ENCODE data around the gene C5orf24. TPM values are rescaled to one million over a fixed set of nuclear protein-coding genes. Genes with fewer than 3 reads are reported as not detected.

The C5orf24 gene
- total RNA-seq, 1 donor from 2014 or later, result 53.3 TPM

- peaks cover 11% of the 10 kb centered on the region for H3K9me3 Mint-ChIP-seq
- H3K4me3 Mint-ChIP-seq, result no peak overlapping the region
- H3K4me1 Mint-ChIP-seq, result no peaks in the 10 kb centered on the region
- peaks cover 35% of the 10 kb centered on the region for H3K36me3 Mint-ChIP-seq
- no peak overlapping the region for H2AFZ ChIP-seq (replicated peaks)
- H3K36me3 ChIP-seq, result no peaks in the 10 kb centered on the region
- no peak overlapping the region for H3K27ac ChIP-seq
- no peak overlapping the region for H3K4me3 ChIP-seq
- no peak overlapping the region for H3K4me2 ChIP-seq
- no peaks in the 10 kb centered on the region for H3K27me3 Mint-ChIP-seq (ENCODE audit: insufficient read depth, low read depth)
- TF ChIP-seq CTCF (IDR thresholded peaks at IDR 0.05) (no peak), EZH2 (IDR thresholded peaks at IDR 0.05) (no peak), EZH2phosphoT487 (IDR thresholded peaks at IDR 0.05) (no peak)
- H4K20me1 ChIP-seq (ENCODE audit: low read depth), result peaks cover 3% of the 10 kb centered on the region
- no peaks in the 10 kb centered on the region for H3K9me3 ChIP-seq (ENCODE audit: low read depth)
- H3F3A ChIP-seq (ENCODE audit: low read depth), result no peaks in the 10 kb centered on the region
- no peak overlapping the region for H3K9ac ChIP-seq
- H3K4me1 ChIP-seq, result no peaks in the 10 kb centered on the region
- H3K27ac Mint-ChIP-seq, result peak overlapping the region; percentile 4
- no peak for DNase-seq (ENCODE audit: low spot score)
- H3K79me2 ChIP-seq (ENCODE audit: low read depth), result peaks cover 4% of the 10 kb centered on the region
- H3K27me3 ChIP-seq, result no peaks in the 10 kb centered on the region
Measured at GRCh38 chr5:134887593-134888159, 41.9 kb downstream of the C5orf24 start.

GRCh38 chr5:134889335-134889734 is 43.6 kb downstream of the C5orf24 start:
- Histone ChIP-seq H3K27ac (no peak overlapping the region), H3K36me3 (no peaks in the 10 kb centered on the region), H3K9ac (no peak overlapping the region), H3K4me2 (no peak overlapping the region), H3K4me1 (peaks cover 10% of the 10 kb centered on the region), H3K4me3 (no peak overlapping the region), H3K27me3 (no peaks in the 10 kb centered on the region), H3K9me3 (ENCODE audit: low read depth) (no peaks in the 10 kb centered on the region), H2AFZ (replicated peaks) (no peak overlapping the region), H4K20me1 (ENCODE audit: low read depth) (peaks cover 8% of the 10 kb centered on the region), H3F3A (ENCODE audit: low read depth) (no peaks in the 10 kb centered on the region), H3K79me2 (ENCODE audit: low read depth) (peaks cover 4% of the 10 kb centered on the region)
- Mint-ChIP-seq H3K9me3 (peaks cover 8% of the 10 kb centered on the region), H3K36me3 (peaks cover 39% of the 10 kb centered on the region), H3K4me3 (no peak overlapping the region), H3K27ac (no peak overlapping the region), H3K4me1 (no peaks in the 10 kb centered on the region), H3K27me3 (ENCODE audit: insufficient read depth, low read depth) (no peaks in the 10 kb centered on the region)
- no peak for DNase-seq (ENCODE audit: low spot score)
- TF ChIP-seq EZH2phosphoT487 (IDR thresholded peaks at IDR 0.05), result no peak
- TF ChIP-seq EZH2 (IDR thresholded peaks at IDR 0.05), result no peak
- TF ChIP-seq CTCF (IDR thresholded peaks at IDR 0.05), result no peak

GRCh38 chr5:134891473-134891872 is 45.7 kb downstream of the C5orf24 start:
- Histone ChIP-seq H3K9me3 (ENCODE audit: low read depth) (no peaks in the 10 kb centered on the region), H3K4me2 (no peak overlapping the region), H3K27me3 (no peaks in the 10 kb centered on the region), H3K36me3 (no peaks in the 10 kb centered on the region), H3K4me1 (peaks cover 10% of the 10 kb centered on the region), H3F3A (ENCODE audit: low read depth) (no peaks in the 10 kb centered on the region), H3K79me2 (ENCODE audit: low read depth) (no peaks in the 10 kb centered on the region), H3K27ac (no peak overlapping the region), H2AFZ (replicated peaks) (no peak overlapping the region), H3K4me3 (no peak overlapping the region), H3K9ac (no peak overlapping the region), H4K20me1 (ENCODE audit: low read depth) (peaks cover 5% of the 10 kb centered on the region)
- no peak overlapping the region for H3K27ac Mint-ChIP-seq
- TF ChIP-seq CTCF (IDR thresholded peaks at IDR 0.05), result no peak
- TF ChIP-seq EZH2phosphoT487 (IDR thresholded peaks at IDR 0.05), result no peak
- no peak for TF ChIP-seq EZH2 (IDR thresholded peaks at IDR 0.05)
- peaks cover 8% of the 10 kb centered on the region for H3K9me3 Mint-ChIP-seq
- H3K4me1 Mint-ChIP-seq, result no peaks in the 10 kb centered on the region
- H3K36me3 Mint-ChIP-seq, result peaks cover 42% of the 10 kb centered on the region
- H3K4me3 Mint-ChIP-seq, result no peak overlapping the region
- no peaks in the 10 kb centered on the region for H3K27me3 Mint-ChIP-seq (ENCODE audit: insufficient read depth, low read depth)
- no peak for DNase-seq (ENCODE audit: low spot score)

All from neural progenitor cell (in vitro differentiated cells).